Measurements from ENCODE around the gene JMJD8.

Gene JMJD8

GRCh38 chr16:722835-723633, 38.9 kb upstream of the JMJD8 start:
- no peak for DNase-seq (ENCODE audit: low read depth)

DNA sequence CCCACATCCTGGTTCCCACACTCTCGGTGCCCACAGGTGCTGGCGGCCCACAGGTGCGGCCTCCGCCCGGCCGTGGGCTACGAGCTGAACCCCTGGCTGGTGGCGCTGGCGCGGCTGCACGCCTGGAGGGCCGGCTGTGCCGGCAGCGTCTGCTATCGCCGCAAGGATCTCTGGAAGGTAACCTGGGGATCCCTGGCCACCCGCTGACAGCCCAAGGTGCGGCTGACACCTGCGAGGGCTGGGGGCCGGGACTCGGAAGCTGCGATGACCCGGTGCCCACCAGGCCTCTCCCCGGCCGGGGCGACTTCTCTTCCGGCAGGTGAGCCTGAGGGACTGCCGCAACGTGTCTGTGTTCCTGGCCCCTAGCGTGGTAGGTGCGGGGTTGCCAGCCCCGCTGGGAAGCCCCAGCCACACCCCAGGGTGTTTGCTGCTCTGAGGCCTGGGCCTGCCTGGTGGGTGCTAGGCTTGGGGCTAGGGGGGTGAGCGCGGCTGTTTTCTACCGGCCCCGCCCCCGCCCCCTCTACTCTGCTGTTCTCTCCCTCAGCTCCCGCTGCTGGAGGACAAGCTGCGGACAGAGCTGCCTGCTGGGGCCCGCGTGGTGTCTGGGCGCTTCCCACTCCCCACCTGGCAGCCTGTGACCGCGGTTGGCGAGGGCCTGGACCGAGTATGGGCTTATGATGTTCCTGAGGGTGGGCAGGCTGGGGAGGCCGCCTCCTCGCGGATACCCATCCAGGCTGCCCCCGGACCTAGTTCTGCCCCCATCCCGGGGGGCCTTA, 37.8 kb upstream of the JMJD8 start:
- no peak for DNase-seq (ENCODE audit: low read depth)

GRCh38 chr16:720990-721764, 37.0 kb upstream of the JMJD8 start, which contains the start of gene ANTKMT:
TSS of gene ANTKMT (plus strand) at chr16:721146. CDS start at chr16:721275, 129 bp downstream.
- DNase-seq (ENCODE audit: low read depth) = no peak

GRCh38 chr16:720447-720989, 36.4 kb upstream of the JMJD8 start:
- DNase-seq (ENCODE audit: low read depth) = no peak

- no peak for DNase-seq (ENCODE audit: low read depth)
Measured at GRCh38 chr16:719815-720446, 35.8 kb upstream of the JMJD8 start.

DNA sequence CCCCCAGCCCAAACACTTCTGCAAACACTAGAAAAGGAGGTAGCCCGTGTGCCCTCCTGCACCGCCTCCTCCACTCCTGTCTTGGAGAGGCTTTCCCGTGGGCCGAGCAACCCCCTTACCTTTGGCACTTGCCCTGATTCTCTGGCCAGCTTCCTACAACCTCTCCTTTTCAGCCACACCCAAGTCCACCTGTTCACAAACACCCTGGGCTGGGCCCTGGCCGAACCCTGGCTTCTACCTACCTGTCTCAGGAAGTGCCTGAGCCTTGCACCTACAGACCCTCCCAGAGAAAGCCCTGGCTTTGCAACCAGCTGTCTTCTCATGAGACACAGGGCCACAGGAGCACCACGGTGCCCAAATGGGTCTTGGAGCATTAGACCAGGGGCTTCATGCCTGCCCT, 34.8 kb upstream of the JMJD8 start:
- no peak for DNase-seq (ENCODE audit: low read depth)

- no peak for DNase-seq (ENCODE audit: low read depth)
Measured at GRCh38 chr16:718389-718788, 34.3 kb upstream of the JMJD8 start.

DNA sequence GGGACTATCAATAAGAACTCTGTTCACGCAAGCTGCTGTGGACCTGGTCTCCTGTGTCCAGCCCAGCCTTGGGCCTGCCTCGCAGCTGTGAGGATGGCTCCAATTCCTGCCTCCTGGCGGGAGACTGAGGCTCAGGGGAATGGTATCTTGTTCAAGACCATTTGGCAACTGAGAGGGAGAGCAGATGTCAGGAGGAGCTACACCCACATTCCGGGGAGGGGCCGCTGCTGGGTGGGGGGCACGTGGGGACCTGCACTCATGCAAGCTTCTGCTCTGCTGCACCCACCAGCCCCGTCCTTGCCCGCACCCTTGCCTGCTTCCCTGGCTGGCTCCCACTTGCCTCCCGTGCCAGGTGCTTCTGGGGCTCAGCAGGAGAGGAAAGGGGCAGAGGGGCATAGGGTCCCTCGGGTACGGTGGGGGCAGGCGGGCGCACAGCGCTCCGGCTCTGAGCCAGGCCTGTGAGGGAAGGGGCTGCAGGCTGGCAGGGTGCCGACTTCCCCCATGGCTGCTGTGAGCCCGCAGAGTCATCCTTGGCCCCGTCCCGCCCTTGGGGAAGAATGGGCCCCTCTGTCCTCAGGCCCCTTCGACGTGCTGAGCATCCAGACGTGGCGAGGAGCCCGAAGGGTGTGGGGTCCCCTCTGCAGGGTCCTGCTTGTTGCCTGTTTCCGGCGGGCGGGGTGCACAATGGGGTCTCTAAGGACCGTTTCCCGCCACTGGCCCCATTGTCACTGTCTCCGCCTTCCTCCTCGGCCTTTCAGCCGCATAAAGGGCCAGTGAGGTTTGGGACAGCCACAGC, 33.5 kb upstream of the JMJD8 start:
- DNase-seq (ENCODE audit: low read depth) = no peak

DNA sequence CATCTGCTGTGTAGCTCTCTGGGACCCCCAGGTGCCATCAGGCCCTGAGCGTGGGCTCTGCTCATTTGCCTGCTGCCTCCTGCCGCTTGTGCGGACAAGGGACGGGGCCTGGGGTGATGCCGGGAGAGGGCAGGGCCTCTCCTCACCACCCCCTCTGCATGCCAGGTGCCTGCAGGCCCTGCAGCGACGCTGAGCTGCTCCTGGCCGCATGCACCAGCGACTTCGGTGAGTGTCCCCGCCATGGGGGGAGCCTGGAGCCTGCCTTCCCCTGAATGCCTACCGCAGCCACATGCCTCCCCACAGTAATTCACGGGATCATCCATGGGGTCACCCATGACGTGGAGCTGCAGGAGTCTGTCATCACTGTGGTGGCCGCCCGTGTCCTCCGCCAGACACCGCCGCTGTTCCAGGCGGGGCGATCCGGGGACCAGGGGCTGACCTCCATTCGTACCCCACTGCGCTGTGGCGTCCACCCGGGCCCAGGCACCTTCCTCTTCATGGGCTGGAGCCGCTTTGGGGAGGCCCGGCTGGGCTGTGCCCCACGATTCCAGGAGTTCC, 32.7 kb upstream of the JMJD8 start:
- DNase-seq (ENCODE audit: low read depth) = no peak

DNA sequence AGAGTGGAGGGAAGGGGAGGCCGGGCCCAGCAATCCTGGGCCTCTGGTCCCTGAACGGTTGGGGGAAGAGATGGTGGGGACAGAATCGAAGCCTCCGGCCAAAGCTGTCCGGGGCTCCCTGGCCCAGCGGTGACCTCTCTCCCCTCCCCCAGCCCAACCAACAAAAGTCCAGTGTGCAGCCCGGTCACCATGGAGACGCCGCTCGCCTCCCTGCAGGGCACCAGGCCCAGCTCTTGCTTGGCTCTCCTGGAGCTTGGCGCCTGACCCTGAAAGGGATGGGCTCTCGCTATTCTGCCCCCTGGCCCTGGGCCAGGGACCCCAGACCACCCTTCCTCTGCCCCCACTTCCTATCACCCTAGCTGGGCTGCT, 32.0 kb upstream of the JMJD8 start:
- DNase-seq (ENCODE audit: low read depth) = no peak

GRCh38 chr16:715477-716199, 31.5 kb upstream of the JMJD8 start:
- no peak for DNase-seq (ENCODE audit: low read depth)

DNA sequence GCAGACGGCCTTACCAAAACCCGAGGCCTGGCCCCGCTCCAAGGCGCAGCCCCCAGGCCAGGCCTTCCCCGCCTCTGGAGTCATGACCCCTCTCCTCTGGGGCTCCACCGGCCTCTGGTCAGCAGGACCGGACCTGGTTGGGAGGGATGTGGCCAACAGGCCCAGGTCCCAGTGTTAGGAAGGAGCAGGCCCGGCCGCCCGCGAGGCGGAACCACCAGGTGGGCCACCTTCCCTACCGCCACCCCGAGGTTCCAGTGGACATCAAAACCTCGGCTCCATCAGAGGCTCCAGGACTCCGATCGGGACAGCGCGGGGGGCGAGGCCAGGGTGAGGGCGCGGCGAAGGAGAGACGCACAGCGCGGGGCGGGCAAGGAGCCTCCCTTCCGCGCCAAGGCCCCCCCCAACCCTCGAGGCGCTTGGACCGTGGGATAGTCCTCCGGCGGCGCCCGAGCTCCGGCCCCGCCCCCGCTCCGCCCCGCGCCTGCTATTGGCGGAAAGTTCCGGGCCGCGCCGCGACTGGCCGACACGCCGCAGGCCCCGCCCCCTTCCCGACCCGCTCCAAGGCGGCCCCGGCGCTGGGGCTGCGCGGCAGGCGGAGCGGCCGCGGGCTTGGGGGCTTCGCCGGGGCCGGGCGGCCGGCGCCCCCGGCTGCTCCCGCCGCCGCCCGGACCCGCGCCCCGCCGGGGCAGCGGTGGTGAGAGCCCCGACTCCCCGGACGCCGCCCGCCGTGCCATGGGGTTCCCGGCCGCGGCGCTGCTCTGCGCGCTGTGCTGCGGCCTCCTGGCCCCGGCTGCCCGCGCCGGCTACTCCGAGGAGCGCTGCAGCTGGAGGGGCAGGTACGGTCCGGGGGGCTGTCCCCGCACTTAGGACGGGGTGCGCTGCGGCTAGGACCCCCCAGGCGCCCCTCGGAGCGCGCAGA, 30.7 kb upstream of the JMJD8 start, which contains the start of gene METRN:
Gene METRN, plus strand, starts transcription at position 561 of the 919 bp plus-strand sequence. Its CDS starts 172 bp downstream, at position 733.
- DNase-seq (ENCODE audit: low read depth) = no peak

- DNase-seq (ENCODE audit: low read depth) = no peak
Measured at GRCh38 chr16:714079-714478, 29.9 kb upstream of the JMJD8 start.

- DNase-seq (ENCODE audit: low read depth) = peak; percentile 95
Measured at GRCh38 chr16:712740-713250, 28.7 kb upstream of the JMJD8 start.

DNA sequence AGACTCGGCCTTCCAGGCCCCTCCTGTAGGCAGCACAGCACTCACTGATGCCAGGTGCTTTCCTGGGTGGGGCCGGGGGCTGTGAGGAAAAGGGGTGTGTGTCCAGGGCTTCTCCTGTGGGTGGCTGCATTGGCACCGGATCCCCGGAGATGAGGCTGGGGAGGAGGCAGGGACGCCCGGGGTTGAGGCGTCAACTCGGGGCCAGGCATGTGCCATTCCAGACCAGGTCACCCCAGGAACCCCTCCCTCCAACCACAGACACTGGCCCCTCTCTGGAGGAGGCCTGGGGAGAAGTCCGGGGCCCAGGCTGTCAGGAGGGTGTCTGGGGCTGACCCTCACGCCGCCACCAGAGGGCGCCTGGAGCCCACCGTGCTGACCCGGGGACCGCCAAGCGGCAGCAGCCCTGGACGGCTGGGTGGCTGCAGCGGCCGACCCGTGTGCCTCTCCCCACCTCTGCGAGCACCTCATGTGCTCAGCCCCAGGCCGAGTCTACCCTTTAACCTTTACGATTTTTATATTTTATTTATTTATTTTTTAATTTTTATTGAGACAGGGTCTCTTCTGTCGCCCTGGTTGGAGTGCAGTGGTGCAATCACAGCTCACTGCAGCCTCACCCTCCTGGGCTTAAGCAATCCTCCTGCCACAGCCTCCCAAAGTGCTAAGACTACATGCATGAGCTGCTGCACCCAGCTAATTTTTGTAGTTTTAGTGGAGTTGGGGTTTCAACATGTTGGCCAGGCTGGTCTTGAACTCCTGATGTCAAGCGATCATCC, 27.6 kb upstream of the JMJD8 start:
- DNase-seq (ENCODE audit: low read depth) = no peak

GRCh38 chr16:711084-711483, 26.9 kb upstream of the JMJD8 start:
- no peak for DNase-seq (ENCODE audit: low read depth)

- DNase-seq (ENCODE audit: low read depth) = no peak
Measured at GRCh38 chr16:710500-711075, 26.5 kb upstream of the JMJD8 start.
